HepG2 (cell line): ENCODE results near the gene TDRD9. TPM values are rescaled to one million over a fixed set of nuclear protein-coding genes. Genes with fewer than 3 reads are reported as not detected.

Experiments used
- AGO1 ChIP-seq: fragments of 200-400 bp; formaldehyde crosslinking; IDR thresholded peaks from 2 replicates; pipeline ENCODE4 v1.6.1; 2017; ENCODE audit warnings: mild to moderate bottlenecking, low read depth, low read length, moderate library complexity; ENCODE audit not compliant: poor library complexity, severe bottlenecking
- CENPT ChIP-seq: sonication (generic); formaldehyde crosslinking; IDR thresholded peaks from 2 replicates; pipeline ENCODE4 v1.8.0; 2022; ENCODE audit warnings: low read depth, mild to moderate bottlenecking, moderate library complexity, missing genetic modification reagents
- CREB1 ChIP-seq, 2 experiments: fragments of 450-650 bp in 1 of 2; IDR thresholded peaks; 2 replicates each; pipeline ENCODE4 v1.6.1; 2016 to 2017; ENCODE audit warnings: control low read depth in 1 of 2, mild to moderate bottlenecking in 1 of 2, missing compliant biosample characterization in 1 of 2, missing genetic modification characterization in 1 of 2
- GPN1 ChIP-seq: sonication (generic); formaldehyde crosslinking; IDR thresholded peaks from 2 replicates; pipeline ENCODE4 v1.5.1; 2020; ENCODE audit warnings: missing genetic modification reagents, borderline replicate concordance
- HIVEP1 ChIP-seq: sonication (generic); formaldehyde crosslinking; IDR thresholded peaks from 2 replicates; pipeline ENCODE4 v1.4.0; 2020; ENCODE audit warnings: mild to moderate bottlenecking, missing genetic modification reagents
- IKZF4 ChIP-seq: sonication (generic); formaldehyde crosslinking; IDR thresholded peaks from 2 replicates; pipeline ENCODE4 v1.5.1; 2020; ENCODE audit warnings: borderline replicate concordance, mild to moderate bottlenecking, low read depth, missing genetic modification reagents; ENCODE audit errors: not compliant biosample characterization
- KDM1A ChIP-seq: IDR thresholded peaks from 2 replicates; pipeline ENCODE4 v1.6.1; 2016; ENCODE audit warnings: missing compliant biosample characterization
- RARA ChIP-seq: IDR thresholded peaks from 2 replicates; pipeline ENCODE4 v1.6.1; 2016; ENCODE audit warnings: missing genetic modification reagents, missing compliant biosample characterization
- RNF2 ChIP-seq: fragments of 450-650 bp; conservative IDR thresholded peaks from 2 replicates; pipeline ENCODE4 v1.6.1; 2016; ENCODE audit warnings: low read depth
- SATB2 ChIP-seq: sonication (generic); formaldehyde crosslinking; IDR thresholded peaks from 2 replicates; pipeline ENCODE4 v1.5.0; 2020; ENCODE audit warnings: missing genetic modification reagents
- STAG1 ChIP-seq: sonication (generic); formaldehyde crosslinking; IDR thresholded peaks from 2 replicates; pipeline ENCODE4 v1.4.0; 2020; ENCODE audit warnings: missing genetic modification reagents
- XBP1 ChIP-seq: sonication (generic); formaldehyde crosslinking; IDR thresholded peaks from 2 replicates; pipeline ENCODE4 v1.5.0; 2020; ENCODE audit warnings: missing genetic modification reagents
- ZKSCAN8 ChIP-seq: IDR thresholded peaks from 2 replicates; pipeline ENCODE4 v1.6.1; 2016; ENCODE audit warnings: borderline replicate concordance, missing genetic modification reagents, missing compliant biosample characterization
- ZNF20 ChIP-seq: sonication (generic); formaldehyde crosslinking; IDR thresholded peaks from 2 replicates; pipeline ENCODE4 v1.4.0; 2020; ENCODE audit warnings: mild to moderate bottlenecking, moderate library complexity, missing genetic modification reagents
- ZNF230 ChIP-seq: sonication (generic); formaldehyde crosslinking; IDR thresholded peaks from 2 replicates; pipeline ENCODE4 v1.4.0; 2020; ENCODE audit warnings: mild to moderate bottlenecking, missing genetic modification reagents
- ZNF616 ChIP-seq: sonication (generic); formaldehyde crosslinking; IDR thresholded peaks from 2 replicates; pipeline ENCODE4 v1.5.0; 2020; ENCODE audit warnings: low read depth, mild to moderate bottlenecking, missing genetic modification reagents
- ZNF773 ChIP-seq: sonication (generic); formaldehyde crosslinking; IDR thresholded peaks from 2 replicates; pipeline ENCODE4 v1.4.0; 2020; ENCODE audit warnings: missing genetic modification reagents, borderline replicate concordance
- ZNF781 ChIP-seq: sonication (generic); formaldehyde crosslinking; IDR thresholded peaks from 2 replicates; pipeline ENCODE4 v1.5.1; 2020; ENCODE audit warnings: borderline replicate concordance, mild to moderate bottlenecking, missing genetic modification reagents; ENCODE audit errors: not compliant biosample characterization
- ZNF841 ChIP-seq: sonication (generic); formaldehyde crosslinking; IDR thresholded peaks from 2 replicates; pipeline ENCODE4 v1.8.1; 2023; ENCODE audit warnings: missing genetic modification reagents, borderline replicate concordance
- ZSCAN22 ChIP-seq: sonication (generic); formaldehyde crosslinking; IDR thresholded peaks from 2 replicates; pipeline ENCODE4 v1.4.0; 2020; ENCODE audit warnings: mild to moderate bottlenecking, missing genetic modification reagents
- ZSCAN9 ChIP-seq: IDR thresholded peaks from 2 replicates; pipeline ENCODE4 v1.6.1; 2016; ENCODE audit warnings: borderline replicate concordance
- polyA plus RNA-seq, 8 experiments: library from polyadenylated mRNA; depleted of rRNA in 3 of 8; stranded (reverse) in 7 of 8; unstranded in 1 of 8; fragments of >200 nt; fragmentation: Illumina TruSeq in 4 of 8; extraction: Trizol in 4 of 8; gene quantifications; 2 replicates each; pipeline versions ENCODE4 v1.2.1 to v1.2.3, GENCODE V29; 2011 to 2016; ENCODE audit warnings: low read depth in 4 of 8, missing spikeins in 1 of 8, mixed read lengths in 1 of 8; ENCODE audit not compliant: insufficient read depth in 1 of 8
- total RNA-seq, 5 experiments: library from RNA; depleted of rRNA; stranded (reverse); fragments of >200 nt; fragmentation: Illumina TruSeq; extraction: Trizol; gene quantifications; 2 replicates each; pipeline ENCODE4 v1.2.3, GENCODE V29; 2016; ENCODE audit warnings: low read depth in 1 of 5
- TF ChIP-seq, protein P1 (sequence below): sonication (generic); formaldehyde crosslinking; IDR thresholded peaks from 2 replicates; pipeline ENCODE4 v1.5.0; 2020; ENCODE audit warnings: mild to moderate bottlenecking, missing genetic modification reagents
- TF ChIP-seq, protein P2 (sequence below): sonication (generic); formaldehyde crosslinking; IDR thresholded peaks from 2 replicates; pipeline ENCODE4 v1.4.0; 2020; ENCODE audit warnings: mild to moderate bottlenecking, missing genetic modification reagents
- TF ChIP-seq, protein P3 (sequence below): sonication (generic); formaldehyde crosslinking; IDR thresholded peaks from 2 replicates; pipeline ENCODE4 v1.4.0; 2020; ENCODE audit warnings: mild to moderate bottlenecking, missing genetic modification reagents

The TDRD9 gene
- total and polyA plus RNA-seq, 2 of the 13 experiments (the other 11 are each of a cell fraction or from before 2014, with no cell fraction given): not detected

DNA sequence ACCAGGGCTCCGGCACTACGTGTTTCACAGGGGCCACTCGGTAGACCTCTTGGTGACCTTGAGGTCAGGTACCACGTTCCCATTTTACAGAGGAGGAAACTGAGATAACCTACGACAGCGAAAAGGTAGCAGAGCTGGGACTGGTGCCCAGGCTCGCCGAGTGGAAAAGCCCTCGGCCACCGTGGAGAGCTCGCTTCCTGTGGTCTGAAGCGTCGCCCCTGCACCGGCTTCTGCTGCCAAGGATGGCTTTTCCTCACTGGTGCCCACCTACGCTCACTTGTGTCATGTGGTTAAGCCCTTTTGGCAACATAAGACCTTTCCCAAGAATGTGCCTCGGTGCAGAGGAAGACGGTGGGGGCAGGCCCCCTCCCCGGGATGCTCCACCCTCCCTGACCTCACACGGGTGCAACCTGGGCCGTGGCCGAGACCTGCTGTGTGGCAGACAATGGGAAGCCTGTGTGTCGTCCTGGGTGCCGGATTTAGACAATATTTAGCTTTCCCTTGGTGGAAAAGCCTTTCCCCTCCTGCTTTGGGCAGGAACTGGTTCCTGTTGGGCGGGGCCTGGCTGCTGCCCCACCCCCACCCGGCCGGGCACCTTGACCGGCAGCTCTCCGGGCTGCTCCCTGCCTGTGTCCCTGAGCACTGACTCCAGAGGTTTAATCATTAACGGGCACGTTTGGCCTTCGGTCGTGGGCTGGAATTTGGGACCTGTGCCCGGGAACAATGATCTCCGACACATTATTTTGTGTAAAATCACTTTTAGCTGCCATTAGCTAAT, 48.5 kb upstream of the TDRD9 start (continued):
- no peak for TF ChIP-seq ZNF773 (CRISPR knock-in tag)
- TF ChIP-seq, protein P1, sequence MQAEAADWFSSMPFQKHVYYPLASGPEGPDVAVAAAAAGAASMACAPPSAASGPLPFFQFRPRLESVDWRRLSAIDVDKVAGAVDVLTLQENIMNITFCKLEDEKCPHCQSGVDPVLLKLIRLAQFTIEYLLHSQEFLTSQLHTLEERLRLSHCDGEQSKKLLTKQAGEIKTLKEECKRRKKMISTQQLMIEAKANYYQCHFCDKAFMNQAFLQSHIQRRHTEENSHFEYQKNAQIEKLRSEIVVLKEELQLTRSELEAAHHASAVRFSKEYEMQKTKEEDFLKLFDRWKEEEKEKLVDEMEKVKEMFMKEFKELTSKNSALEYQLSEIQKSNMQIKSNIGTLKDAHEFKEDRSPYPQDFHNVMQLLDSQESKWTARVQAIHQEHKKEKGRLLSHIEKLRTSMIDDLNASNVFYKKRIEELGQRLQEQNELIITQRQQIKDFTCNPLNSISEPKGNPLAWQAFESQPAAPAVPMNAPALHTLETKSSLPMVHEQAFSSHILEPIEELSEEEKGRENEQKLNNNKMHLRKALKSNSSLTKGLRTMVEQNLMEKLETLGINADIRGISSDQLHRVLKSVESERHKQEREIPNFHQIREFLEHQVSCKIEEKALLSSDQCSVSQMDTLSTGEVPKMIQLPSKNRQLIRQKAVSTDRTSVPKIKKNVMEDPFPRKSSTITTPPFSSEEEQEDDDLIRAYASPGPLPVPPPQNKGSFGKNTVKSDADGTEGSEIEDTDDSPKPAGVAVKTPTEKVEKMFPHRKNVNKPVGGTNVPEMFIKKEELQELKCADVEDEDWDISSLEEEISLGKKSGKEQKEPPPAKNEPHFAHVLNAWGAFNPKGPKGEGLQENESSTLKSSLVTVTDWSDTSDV (CRISPR knock-in tag): no peak
- peak; percentile 88; the same call in 1 of the 2 replicates for TF ChIP-seq HIVEP1
- TF ChIP-seq, protein P2, sequence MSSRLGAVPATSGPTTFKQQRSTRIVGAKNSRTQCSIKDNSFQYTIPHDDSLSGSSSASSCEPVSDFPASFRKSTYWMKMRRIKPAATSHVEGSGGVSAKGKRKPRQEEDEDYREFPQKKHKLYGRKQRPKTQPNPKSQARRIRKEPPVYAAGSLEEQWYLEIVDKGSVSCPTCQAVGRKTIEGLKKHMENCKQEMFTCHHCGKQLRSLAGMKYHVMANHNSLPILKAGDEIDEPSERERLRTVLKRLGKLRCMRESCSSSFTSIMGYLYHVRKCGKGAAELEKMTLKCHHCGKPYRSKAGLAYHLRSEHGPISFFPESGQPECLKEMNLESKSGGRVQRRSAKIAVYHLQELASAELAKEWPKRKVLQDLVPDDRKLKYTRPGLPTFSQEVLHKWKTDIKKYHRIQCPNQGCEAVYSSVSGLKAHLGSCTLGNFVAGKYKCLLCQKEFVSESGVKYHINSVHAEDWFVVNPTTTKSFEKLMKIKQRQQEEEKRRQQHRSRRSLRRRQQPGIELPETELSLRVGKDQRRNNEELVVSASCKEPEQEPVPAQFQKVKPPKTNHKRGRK (CRISPR knock-in tag): no peak
- TF ChIP-seq STAG1 (CRISPR knock-in tag): no peak; the same call in 1 of the 2 replicates
- TF ChIP-seq CENPT (CRISPR knock-in tag): no peak
- TF ChIP-seq AGO1: no peak
- no peak for TF ChIP-seq ZSCAN9 (CRISPR knock-in tag)
- no peak for TF ChIP-seq SATB2 (CRISPR knock-in tag)
- no peak for TF ChIP-seq ZNF230 (CRISPR knock-in tag)
- no peak for TF ChIP-seq GPN1 (CRISPR knock-in tag)
- peak; percentile 97 for TF ChIP-seq KDM1A (CRISPR knock-in tag)
- TF ChIP-seq ZNF781: no peak
- TF ChIP-seq ZNF20 (CRISPR knock-in tag): no peak
- TF ChIP-seq, protein P3, sequence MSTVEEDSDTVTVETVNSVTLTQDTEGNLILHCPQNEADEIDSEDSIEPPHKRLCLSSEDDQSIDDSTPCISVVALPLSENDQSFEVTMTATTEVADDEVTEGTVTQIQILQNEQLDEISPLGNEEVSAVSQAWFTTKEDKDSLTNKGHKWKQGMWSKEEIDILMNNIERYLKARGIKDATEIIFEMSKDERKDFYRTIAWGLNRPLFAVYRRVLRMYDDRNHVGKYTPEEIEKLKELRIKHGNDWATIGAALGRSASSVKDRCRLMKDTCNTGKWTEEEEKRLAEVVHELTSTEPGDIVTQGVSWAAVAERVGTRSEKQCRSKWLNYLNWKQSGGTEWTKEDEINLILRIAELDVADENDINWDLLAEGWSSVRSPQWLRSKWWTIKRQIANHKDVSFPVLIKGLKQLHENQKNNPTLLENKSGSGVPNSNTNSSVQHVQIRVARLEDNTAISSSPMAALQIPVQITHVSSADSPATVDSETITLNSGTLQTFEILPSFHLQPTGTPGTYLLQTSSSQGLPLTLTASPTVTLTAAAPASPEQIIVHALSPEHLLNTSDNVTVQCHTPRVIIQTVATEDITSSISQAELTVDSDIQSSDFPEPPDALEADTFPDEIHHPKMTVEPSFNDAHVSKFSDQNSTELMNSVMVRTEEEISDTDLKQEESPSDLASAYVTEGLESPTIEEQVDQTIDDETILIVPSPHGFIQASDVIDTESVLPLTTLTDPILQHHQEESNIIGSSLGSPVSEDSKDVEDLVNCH (CRISPR knock-in tag): no peak
- no peak for TF ChIP-seq ZNF841 (CRISPR knock-in tag)
- peak; percentile 26; the same call in 1 of the 2 replicates for TF ChIP-seq ZNF616 (CRISPR knock-in tag)
- TF ChIP-seq RARA (CRISPR knock-in tag): peak; percentile 87
- TF ChIP-seq ZKSCAN8 (CRISPR knock-in tag): 0 out of 2 replicates have a peak, but pooled peaks have one; percentile 67
- no peak for TF ChIP-seq XBP1 (CRISPR knock-in tag)
- peak; percentile 86 for TF ChIP-seq IKZF4 (CRISPR knock-in tag)
- TF ChIP-seq RNF2: no peak
- 0 out of 2 replicates have a peak, but pooled peaks have one; percentile 15 for TF ChIP-seq ZSCAN22 (CRISPR knock-in tag)
- TF ChIP-seq CREB1 (IDR thresholded peaks at IDR 0.05): no peak
- peak; percentile 55; the same call in 1 of the 2 replicates for TF ChIP-seq CREB1 (CRISPR knock-in tag; IDR thresholded peaks at IDR 0.05)
